ENCODE measurements around the gene MAML3.

Gene MAML3

DNA sequence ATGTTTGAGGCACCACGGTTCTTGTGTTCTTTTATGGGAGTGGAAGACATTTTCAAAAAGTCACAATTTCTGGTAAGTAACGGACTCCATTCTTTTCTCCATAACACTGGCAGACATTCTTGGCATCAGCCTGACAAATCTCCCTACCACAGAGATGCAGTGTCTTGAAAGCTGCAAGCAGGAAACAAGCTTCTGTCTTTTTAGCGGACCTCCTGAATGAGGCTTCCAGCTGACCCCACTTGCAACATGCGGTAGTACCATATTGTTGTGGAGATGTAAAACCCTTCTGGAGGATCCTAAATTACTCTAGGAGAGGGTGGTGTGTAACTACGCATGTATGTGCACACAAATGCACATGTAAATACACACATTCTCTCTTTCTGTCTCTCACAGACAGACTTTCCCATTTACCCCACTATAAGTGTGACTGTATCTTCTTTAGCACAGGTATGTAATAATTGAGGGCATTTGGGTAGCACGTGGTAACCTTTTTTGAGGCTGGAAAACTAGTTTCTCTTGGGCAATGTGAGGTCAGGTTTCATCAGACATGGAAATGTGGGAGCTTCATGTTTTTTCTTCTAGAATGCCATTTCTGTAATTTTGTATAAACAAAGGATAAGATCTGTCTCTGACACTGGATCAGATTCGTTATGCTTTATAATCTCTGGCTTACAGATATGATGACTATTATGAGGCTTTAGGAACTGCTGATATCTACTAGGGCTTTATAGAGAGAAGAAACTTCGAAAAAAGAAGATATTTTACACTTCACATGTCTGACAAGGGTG, 358.3 kb downstream of the MAML3 start:
- H2AFZ ChIP-seq (ENCODE audit: low read depth, low read length) = no peak overlapping the region
- H3K27ac ChIP-seq (ENCODE audit: low read length) = no peak overlapping the region
- H3K27me3 ChIP-seq (ENCODE audit: low read depth, low read length) = peaks cover 57% of the 10 kb centered on the region
- H3K4me1 ChIP-seq (ENCODE audit: low read length) = 0 out of 2 replicates have a peak, but pooled peaks cover 4% of the 10 kb centered on the region
- no peak overlapping the region for H3K9ac ChIP-seq (ENCODE audit: low read length)
- H3K36me3 ChIP-seq (replicated peaks; ENCODE audit: low read depth, low read length) = no peaks in the 10 kb centered on the region
- H3K4me3 ChIP-seq (ENCODE audit: low read length) = no peak overlapping the region
- no peak overlapping the region for H3K4me2 ChIP-seq (ENCODE audit: low read length)
- H3K79me2 ChIP-seq (ENCODE audit: low read length) = no peaks in the 10 kb centered on the region
- TF ChIP-seq EZH2phosphoT487 (IDR thresholded peaks at IDR 0.05; ENCODE audit: low read depth) (no peak), CTCF (IDR thresholded peaks at IDR 0.05; ENCODE audit: low read depth, low read length) (no peak)
- no peaks in the 10 kb centered on the region for H3K9me3 ChIP-seq (ENCODE audit: insufficient read depth, low read length)
- no peaks in the 10 kb centered on the region for H4K20me1 ChIP-seq (ENCODE audit: insufficient read depth, low read length)

- Histone ChIP-seq H3K36me3 (replicated peaks; ENCODE audit: low read depth, low read length) (no peaks in the 10 kb centered on the region), H3K79me2 (ENCODE audit: low read length) (no peaks in the 10 kb centered on the region), H3K4me1 (ENCODE audit: low read length) (0 out of 2 replicates have a peak, but pooled peaks cover 4% of the 10 kb centered on the region), H2AFZ (ENCODE audit: low read depth, low read length) (no peak overlapping the region), H3K27ac (ENCODE audit: low read length) (no peak overlapping the region), H3K27me3 (ENCODE audit: low read depth, low read length) (peaks cover 57% of the 10 kb centered on the region), H3K4me3 (ENCODE audit: low read length) (no peak overlapping the region), H3K4me2 (ENCODE audit: low read length) (no peak overlapping the region), H3K9me3 (ENCODE audit: insufficient read depth, low read length) (no peaks in the 10 kb centered on the region), H3K9ac (ENCODE audit: low read length) (no peak overlapping the region), H4K20me1 (ENCODE audit: insufficient read depth, low read length) (no peaks in the 10 kb centered on the region)
- no peak for TF ChIP-seq EZH2phosphoT487 (IDR thresholded peaks at IDR 0.05; ENCODE audit: low read depth)
- TF ChIP-seq CTCF (IDR thresholded peaks at IDR 0.05; ENCODE audit: low read depth, low read length) = no peak
Measured at GRCh38 chr4:139794158-139794954, 359.6 kb downstream of the MAML3 start.

DNA sequence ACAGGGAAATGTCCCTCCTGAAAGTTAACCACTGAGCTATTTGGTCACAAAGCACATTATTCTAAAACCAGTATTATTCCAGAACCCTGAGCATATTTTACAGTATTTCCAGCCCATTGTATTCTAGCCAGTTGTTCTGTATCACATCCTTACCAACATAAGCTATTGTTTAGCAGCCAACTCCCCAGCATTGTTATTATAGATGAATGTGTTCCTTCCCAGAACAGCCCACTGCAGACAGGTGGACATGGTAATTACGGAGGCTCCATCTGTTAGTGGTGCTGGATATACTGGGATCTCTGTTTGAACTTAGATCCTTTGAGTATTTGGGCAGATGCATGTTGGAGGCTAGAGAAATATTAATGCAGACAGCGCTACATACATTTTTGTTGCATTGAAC, 362.3 kb downstream of the MAML3 start:
- Histone ChIP-seq H3K4me3 (ENCODE audit: low read length) (no peak overlapping the region), H3K9me3 (ENCODE audit: insufficient read depth, low read length) (no peaks in the 10 kb centered on the region), H3K27me3 (ENCODE audit: low read depth, low read length) (peaks cover 71% of the 10 kb centered on the region), H3K4me1 (ENCODE audit: low read length) (peaks cover 10% of the 10 kb centered on the region), H3K9ac (ENCODE audit: low read length) (no peak overlapping the region), H3K36me3 (replicated peaks; ENCODE audit: low read depth, low read length) (no peaks in the 10 kb centered on the region), H3K79me2 (ENCODE audit: low read length) (no peaks in the 10 kb centered on the region), H3K27ac (ENCODE audit: low read length) (no peak overlapping the region), H4K20me1 (ENCODE audit: insufficient read depth, low read length) (no peaks in the 10 kb centered on the region), H3K4me2 (ENCODE audit: low read length) (no peak overlapping the region), H2AFZ (ENCODE audit: low read depth, low read length) (no peak overlapping the region)
- TF ChIP-seq CTCF (IDR thresholded peaks at IDR 0.05; ENCODE audit: low read depth, low read length) (no peak), EZH2phosphoT487 (IDR thresholded peaks at IDR 0.05; ENCODE audit: low read depth) (no peak)

DNA sequence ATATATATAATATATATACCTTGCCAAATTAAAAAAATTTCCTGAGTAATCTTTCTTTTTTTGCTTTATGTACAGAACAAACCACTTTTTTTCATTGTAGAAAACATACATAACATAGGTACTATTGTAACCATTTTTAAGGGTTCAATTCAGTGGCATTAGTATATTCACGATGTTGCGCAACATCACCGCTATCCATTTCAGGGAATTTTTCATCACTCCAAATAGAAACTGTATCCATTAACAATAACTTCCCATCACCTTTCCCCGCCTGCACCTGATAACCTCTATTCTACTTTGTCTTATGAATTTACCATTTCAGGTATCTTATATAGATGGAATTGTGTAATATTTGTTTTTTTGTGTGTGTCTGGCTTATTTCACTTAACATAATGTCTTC, 363.7 kb downstream of the MAML3 start:
- H3K4me1 ChIP-seq (ENCODE audit: low read length) = peaks cover 13% of the 10 kb centered on the region
- H3K27ac ChIP-seq (ENCODE audit: low read length) = no peak overlapping the region
- no peak overlapping the region for H2AFZ ChIP-seq (ENCODE audit: low read depth, low read length)
- H4K20me1 ChIP-seq (ENCODE audit: insufficient read depth, low read length) = no peaks in the 10 kb centered on the region
- H3K36me3 ChIP-seq (replicated peaks; ENCODE audit: low read depth, low read length) = no peaks in the 10 kb centered on the region
- no peak overlapping the region for H3K4me2 ChIP-seq (ENCODE audit: low read length)
- H3K27me3 ChIP-seq (ENCODE audit: low read depth, low read length) = peaks cover 58% of the 10 kb centered on the region
- no peak overlapping the region for H3K4me3 ChIP-seq (ENCODE audit: low read length)
- no peak overlapping the region for H3K9ac ChIP-seq (ENCODE audit: low read length)
- H3K9me3 ChIP-seq (ENCODE audit: insufficient read depth, low read length) = no peaks in the 10 kb centered on the region
- TF ChIP-seq CTCF (IDR thresholded peaks at IDR 0.05; ENCODE audit: low read depth, low read length) (no peak), EZH2phosphoT487 (IDR thresholded peaks at IDR 0.05; ENCODE audit: low read depth) (no peak)
- H3K79me2 ChIP-seq (ENCODE audit: low read length) = no peaks in the 10 kb centered on the region
